GM19193 (cell line): ENCODE measurements around the gene HIBADH.

Experiments
- POLR2A ChIP-seq: IDR thresholded peaks from 4 replicates; pipeline ENCODE4 v1.6.1; 2011; ENCODE audit not compliant: insufficient read depth, insufficient read length; ENCODE audit errors: extremely low read depth

Gene HIBADH

GRCh38 chr7:27603813-27604212, 58.9 kb downstream of the HIBADH start:
- TF ChIP-seq POLR2A, result no peak

- no peak for TF ChIP-seq POLR2A
These were observed 59.9 kb downstream of the HIBADH start for GRCh38 chr7:27602766-27603165.

- no peak for TF ChIP-seq POLR2A
These were observed 61.5 kb downstream of the HIBADH start for GRCh38 chr7:27601217-27601616.

GRCh38 chr7:27600247-27600646, 62.4 kb downstream of the HIBADH start:
- TF ChIP-seq POLR2A, result no peak

GRCh38 chr7:27595009-27595408, 67.7 kb downstream of the HIBADH start:
- TF ChIP-seq POLR2A, result no peak

GRCh38 chr7:27593226-27593625, 69.5 kb downstream of the HIBADH start:
- TF ChIP-seq POLR2A, result no peak

- TF ChIP-seq POLR2A, result no peak
These were observed 72.3 kb downstream of the HIBADH start for GRCh38 chr7:27590416-27590815.

- TF ChIP-seq POLR2A, result no peak
These were observed 75.3 kb downstream of the HIBADH start for GRCh38 chr7:27587429-27587828.

- TF ChIP-seq POLR2A, result no peak
These were observed 75.9 kb downstream of the HIBADH start for GRCh38 chr7:27586825-27587224.

GRCh38 chr7:27585781-27586447, 76.8 kb downstream of the HIBADH start:
- no peak for TF ChIP-seq POLR2A

GRCh38 chr7:27581906-27582305, 80.8 kb downstream of the HIBADH start:
- no peak for TF ChIP-seq POLR2A

GRCh38 chr7:27581119-27581518, 81.6 kb downstream of the HIBADH start:
- no peak for TF ChIP-seq POLR2A

GRCh38 chr7:27579565-27579964, 83.1 kb downstream of the HIBADH start:
- TF ChIP-seq POLR2A, result no peak

- no peak for TF ChIP-seq POLR2A
These were observed 86.2 kb downstream of the HIBADH start for GRCh38 chr7:27576360-27576944.

GRCh38 chr7:27575613-27576012, 87.1 kb downstream of the HIBADH start:
- TF ChIP-seq POLR2A, result no peak

GRCh38 chr7:27569106-27569505, 93.6 kb downstream of the HIBADH start:
- TF ChIP-seq POLR2A, result no peak
